NCI-H510A treated with DMSO at 0.1 percent for 48 hours (cell line): Measurements from ENCODE around the gene UBR2.
"Not testable (repeated sequence)": the region's sequence is repeated elsewhere in the genome, so short reads cannot be mapped to it uniquely, and the experiment has no call there.

Experiments
- DNase-seq: peaks from one replicate; lab custom pipeline; 2025; lab: John Stamatoyannopoulos, UW

UBR2 gene

GRCh38 chr6:42555477-42556457 lies 8.1 kb upstream of the UBR2 start:
- no peak for DNase-seq

- DNase-seq, result no peak
Measured at GRCh38 chr6:42556462-42556861, 7.4 kb upstream of the UBR2 start.

GRCh38 chr6:42559276-42559675 lies 4.6 kb upstream of the UBR2 start:
- not testable (repeated sequence) for DNase-seq

GRCh38 chr6:42561986-42562385 lies 1.8 kb upstream of the UBR2 start:
- DNase-seq, result no peak

GRCh38 chr6:42562788-42563405 lies 932 bp upstream of the UBR2 start:
- no peak for DNase-seq

- peak; percentile 61 for DNase-seq
Measured at GRCh38 chr6:42564506-42564825, 637 bp downstream of the UBR2 start.

GRCh38 chr6:42565823-42566613 lies 2.2 kb downstream of the UBR2 start:
- no peak for DNase-seq

GRCh38 chr6:42566614-42567208 lies 2.9 kb downstream of the UBR2 start:
- no peak for DNase-seq

GRCh38 chr6:42567237-42567636 lies 3.4 kb downstream of the UBR2 start:
- not testable (repeated sequence) for DNase-seq

- no peak for DNase-seq
Measured at GRCh38 chr6:42569102-42570028, 5.5 kb downstream of the UBR2 start.

GRCh38 chr6:42571611-42572342 lies 7.9 kb downstream of the UBR2 start:
- DNase-seq, result no peak

GRCh38 chr6:42572523-42572922 lies 8.7 kb downstream of the UBR2 start:
- no peak for DNase-seq

- not testable (repeated sequence) for DNase-seq
Measured at GRCh38 chr6:42576538-42576937, 12.7 kb downstream of the UBR2 start.

GRCh38 chr6:42598300-42598699 lies 34.5 kb downstream of the UBR2 start:
- DNase-seq, result no peak

GRCh38 chr6:42599558-42599957 lies 35.7 kb downstream of the UBR2 start:
- DNase-seq, result no peak

GRCh38 chr6:42604150-42604549 lies 40.3 kb downstream of the UBR2 start:
- no peak for DNase-seq

GRCh38 chr6:42604699-42605098 lies 40.9 kb downstream of the UBR2 start:
- not testable (repeated sequence) for DNase-seq

GRCh38 chr6:42610416-42610815 lies 46.6 kb downstream of the UBR2 start:
- no peak for DNase-seq

- DNase-seq, result no peak
Measured at GRCh38 chr6:42615518-42615917, 51.7 kb downstream of the UBR2 start.

- DNase-seq, result no peak
Measured at GRCh38 chr6:42616716-42617115, 52.9 kb downstream of the UBR2 start.
